ENCODE results near the gene NAPA.
"Not testable (repeated sequence)": the region's sequence is repeated elsewhere in the genome, so short reads cannot be mapped to it uniquely, and the experiment has no call there.

Gene NAPA

GRCh38 chr19:47489072-47489914 lies 25.6 kb downstream of the NAPA start:
- no peak for DNase-seq (ENCODE audit: low spot score)
- TF ChIP-seq, protein P1, sequence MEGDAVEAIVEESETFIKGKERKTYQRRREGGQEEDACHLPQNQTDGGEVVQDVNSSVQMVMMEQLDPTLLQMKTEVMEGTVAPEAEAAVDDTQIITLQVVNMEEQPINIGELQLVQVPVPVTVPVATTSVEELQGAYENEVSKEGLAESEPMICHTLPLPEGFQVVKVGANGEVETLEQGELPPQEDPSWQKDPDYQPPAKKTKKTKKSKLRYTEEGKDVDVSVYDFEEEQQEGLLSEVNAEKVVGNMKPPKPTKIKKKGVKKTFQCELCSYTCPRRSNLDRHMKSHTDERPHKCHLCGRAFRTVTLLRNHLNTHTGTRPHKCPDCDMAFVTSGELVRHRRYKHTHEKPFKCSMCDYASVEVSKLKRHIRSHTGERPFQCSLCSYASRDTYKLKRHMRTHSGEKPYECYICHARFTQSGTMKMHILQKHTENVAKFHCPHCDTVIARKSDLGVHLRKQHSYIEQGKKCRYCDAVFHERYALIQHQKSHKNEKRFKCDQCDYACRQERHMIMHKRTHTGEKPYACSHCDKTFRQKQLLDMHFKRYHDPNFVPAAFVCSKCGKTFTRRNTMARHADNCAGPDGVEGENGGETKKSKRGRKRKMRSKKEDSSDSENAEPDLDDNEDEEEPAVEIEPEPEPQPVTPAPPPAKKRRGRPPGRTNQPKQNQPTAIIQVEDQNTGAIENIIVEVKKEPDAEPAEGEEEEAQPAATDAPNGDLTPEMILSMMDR (IDR thresholded peaks at IDR 0.05; ENCODE audit: extremely low read depth, missing control alignments): no peak

GRCh38 chr19:47487551-47488515 lies 27.0 kb downstream of the NAPA start:
- DNase-seq (ENCODE audit: low spot score): peak; percentile 52
- TF ChIP-seq, protein P1 (IDR thresholded peaks at IDR 0.05; ENCODE audit: extremely low read depth, missing control alignments): no peak

DNA sequence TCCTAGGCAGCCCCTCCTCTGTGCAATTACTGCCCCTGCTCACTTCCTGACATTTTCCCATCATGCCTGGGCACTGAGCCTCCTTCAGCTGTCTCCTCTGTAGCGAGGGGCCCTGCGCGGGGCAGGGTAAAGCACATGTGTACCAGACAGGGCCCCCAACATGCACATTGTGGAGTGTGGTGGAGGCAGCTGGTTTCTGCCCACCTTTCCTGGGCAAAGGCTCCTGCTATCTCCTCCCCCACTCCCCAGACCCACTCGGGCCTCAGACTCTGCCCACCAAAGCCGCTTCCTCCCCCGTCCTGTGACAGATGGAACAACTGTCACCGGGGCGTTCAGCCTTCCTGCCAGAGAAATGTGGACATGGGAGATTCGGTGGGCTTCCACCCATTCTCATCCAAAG lies 28.0 kb downstream of the NAPA start:
- no peak for DNase-seq (ENCODE audit: low spot score)
- TF ChIP-seq, protein P1 (IDR thresholded peaks at IDR 0.05; ENCODE audit: extremely low read depth, missing control alignments): no peak

DNA sequence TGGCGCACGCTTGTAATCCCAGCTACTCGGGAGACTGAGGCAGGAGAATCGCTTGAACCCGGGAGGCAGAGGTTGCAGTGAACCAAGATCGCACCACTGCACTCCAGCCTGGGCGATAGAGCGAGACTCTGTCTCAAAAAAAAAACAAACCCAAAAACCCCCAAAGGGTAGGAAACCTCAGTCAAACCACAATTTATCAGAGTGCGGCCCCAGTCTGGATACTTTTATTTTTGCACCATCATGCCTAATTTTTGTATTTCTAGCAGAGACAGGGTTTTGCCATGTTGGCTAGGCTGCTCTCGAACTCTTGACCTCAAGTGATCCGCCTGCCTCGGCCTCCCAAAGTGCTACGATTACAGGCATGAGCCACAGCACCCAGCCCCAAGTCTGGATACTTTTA lies 28.6 kb downstream of the NAPA start:
- not testable (repeated sequence) for DNase-seq (ENCODE audit: low spot score)

DNA sequence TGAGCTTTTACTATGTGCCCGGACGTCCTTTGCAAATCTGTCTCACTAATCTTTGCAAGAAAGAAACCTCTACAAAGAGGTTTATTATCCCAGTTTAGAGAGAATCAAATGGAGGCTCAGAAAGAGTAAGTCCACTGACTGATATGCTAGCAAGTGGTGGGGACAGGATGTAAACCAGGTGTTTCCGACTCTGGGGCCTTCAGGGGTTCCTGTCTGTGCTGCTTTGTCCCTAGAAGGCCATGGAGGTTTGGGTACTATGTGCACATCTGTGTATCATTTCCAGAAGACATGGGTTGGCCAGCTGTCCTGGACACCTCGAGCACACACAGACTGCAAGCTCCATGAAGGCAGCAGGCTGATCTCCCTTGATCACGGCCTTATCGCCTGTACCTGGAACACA lies 29.7 kb downstream of the NAPA start:
- TF ChIP-seq, protein P1 (IDR thresholded peaks at IDR 0.05; ENCODE audit: extremely low read depth, missing control alignments): no peak
- DNase-seq (ENCODE audit: low spot score): no peak

GRCh38 chr19:47483800-47484690 lies 30.8 kb downstream of the NAPA start, which contains the start of gene KPTN:
Gene KPTN (minus strand): TSS chr19:47484219. CDS start chr19:47484160, 59 bp downstream.
- peak; percentile 96 for DNase-seq (ENCODE audit: low spot score)
- TF ChIP-seq, protein P1 (IDR thresholded peaks at IDR 0.05; ENCODE audit: extremely low read depth, missing control alignments): peak; percentile 94

- no peak for DNase-seq (ENCODE audit: low spot score)
- TF ChIP-seq, protein P1 (IDR thresholded peaks at IDR 0.05; ENCODE audit: extremely low read depth, missing control alignments): no peak
Measured at GRCh38 chr19:47483200-47483599, 31.7 kb downstream of the NAPA start.

Data from GM20000 (cell line).